Stimulated activated CD8-positive, alpha-beta memory T cell treated with anti-CD3 and anti-CD28 coated beads, Interleukin-4, amount 100 ng/mL, for 4 hours (primary cell): ENCODE results near the gene PHOSPHO1.
"Not testable (repeated sequence)": the region's sequence is repeated elsewhere in the genome, so short reads cannot be mapped to it uniquely, and the experiment has no call there.

ENCODE experiments used
- DNase-seq, 2 donors: peaks; one replicate each; pipeline ENCODE4 v3.0.0-alpha.2; 2020; ENCODE audit warnings: low read depth in 2 of 2, low spot score in 1 of 2

PHOSPHO1 gene

GRCh38 chr17:49230636-49231562 is at the start of gene PHOSPHO1:
PHOSPHO1 (minus strand) TSS chr17:49230787; CDS start chr17:49226691, 4,096 bp downstream.
- DNase-seq = peak; percentile 64 to 74

- DNase-seq = no peak
These were observed 49.5 kb upstream of the PHOSPHO1 start for GRCh38 chr17:49280061-49280460.

- not testable (repeated sequence) for DNase-seq
These were observed 48.9 kb upstream of the PHOSPHO1 start for GRCh38 chr17:49279263-49280015.

- no peak for DNase-seq
These were observed 47.5 kb upstream of the PHOSPHO1 start for GRCh38 chr17:49278076-49278475.

- DNase-seq = no peak
These were observed 47.1 kb upstream of the PHOSPHO1 start for GRCh38 chr17:49277638-49278037.

GRCh38 chr17:49275981-49276380 is 45.4 kb upstream of the PHOSPHO1 start:
- not testable (repeated sequence) for DNase-seq

- DNase-seq = no peak
These were observed 38.8 kb upstream of the PHOSPHO1 start for GRCh38 chr17:49269356-49269755.

GRCh38 chr17:49267912-49268311 is 37.3 kb upstream of the PHOSPHO1 start:
- DNase-seq = no peak

GRCh38 chr17:49266233-49266632 is 35.6 kb upstream of the PHOSPHO1 start:
- no peak for DNase-seq

- not testable (repeated sequence) for DNase-seq
These were observed 31.0 kb upstream of the PHOSPHO1 start for GRCh38 chr17:49261540-49261939.

- DNase-seq = peak; percentile 23 to 33
These were observed 30.3 kb upstream of the PHOSPHO1 start for GRCh38 chr17:49260817-49261291.

- DNase-seq = peak; percentile 39 to 51
These were observed 29.6 kb upstream of the PHOSPHO1 start for GRCh38 chr17:49260011-49260816.

- no peak for DNase-seq
These were observed 29.1 kb upstream of the PHOSPHO1 start for GRCh38 chr17:49259663-49260010.

- DNase-seq = no peak
These were observed 27.8 kb upstream of the PHOSPHO1 start for GRCh38 chr17:49258394-49258793.

GRCh38 chr17:49255125-49255524 is 24.5 kb upstream of the PHOSPHO1 start:
- no peak for DNase-seq

- no peak for DNase-seq
These were observed 23.5 kb upstream of the PHOSPHO1 start for GRCh38 chr17:49254066-49254465.

GRCh38 chr17:49252148-49252695 is 21.6 kb upstream of the PHOSPHO1 start:
- DNase-seq = no peak

- no peak for DNase-seq
These were observed 19.4 kb upstream of the PHOSPHO1 start for GRCh38 chr17:49249890-49250522.

- no peak for DNase-seq
These were observed 18.8 kb upstream of the PHOSPHO1 start for GRCh38 chr17:49249292-49249794.

- no peak for DNase-seq
These were observed 17.4 kb upstream of the PHOSPHO1 start for GRCh38 chr17:49247944-49248343.
